Measurements from ENCODE around the gene SAMD4B.
"Not testable (repeated sequence)": the region's sequence is repeated elsewhere in the genome, so short reads cannot be mapped to it uniquely, and the experiment has no call there.

Gene SAMD4B

DNA sequence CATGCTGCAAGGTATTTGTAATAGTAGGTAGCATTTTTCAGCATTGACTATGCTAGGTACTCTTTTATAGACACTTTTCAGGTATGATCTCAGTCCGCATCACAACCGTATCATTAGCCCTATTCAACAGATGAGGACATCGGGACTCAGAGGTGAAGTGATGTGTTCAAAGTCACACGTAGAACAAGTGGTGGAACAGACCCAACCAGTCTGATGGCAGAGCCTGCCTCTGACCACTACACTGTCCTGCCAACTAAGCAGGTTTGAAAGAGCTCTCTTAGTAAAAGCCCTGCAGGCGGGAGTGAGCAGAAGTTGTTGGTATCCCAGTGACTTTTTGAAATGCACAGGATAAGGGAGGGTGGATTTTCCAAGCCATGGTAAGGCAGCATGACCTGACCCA lies 28.5 kb downstream of the SAMD4B start:
- no peak for DNase-seq (ENCODE audit: low spot score)

- DNase-seq (ENCODE audit: low spot score), result no peak
Measured at GRCh38 chr19:39372047-39372802, 30.0 kb downstream of the SAMD4B start.

DNA sequence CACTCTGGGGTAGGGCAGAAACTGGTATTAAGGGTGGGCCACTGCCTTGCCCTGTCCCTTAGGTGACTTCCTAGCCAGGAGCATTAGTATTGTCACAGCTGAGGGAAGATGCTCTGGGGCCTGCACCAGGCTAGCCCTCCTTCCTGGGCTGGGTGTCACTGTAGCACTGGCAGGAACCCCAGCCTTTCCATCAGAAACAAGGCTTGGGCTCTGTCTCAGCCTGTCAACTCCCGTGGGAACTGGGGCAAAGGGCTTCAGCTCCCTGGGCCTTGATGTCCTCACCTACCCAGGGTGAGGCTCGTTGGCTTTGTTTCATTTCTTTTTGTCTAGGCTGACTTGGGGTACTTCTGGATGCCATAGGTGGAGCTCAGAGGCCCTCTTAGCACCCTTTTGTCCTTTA lies 30.7 kb downstream of the SAMD4B start:
- DNase-seq (ENCODE audit: low spot score), result no peak

- no peak for DNase-seq (ENCODE audit: low spot score)
Measured at GRCh38 chr19:39375929-39376328, 33.7 kb downstream of the SAMD4B start.

DNA sequence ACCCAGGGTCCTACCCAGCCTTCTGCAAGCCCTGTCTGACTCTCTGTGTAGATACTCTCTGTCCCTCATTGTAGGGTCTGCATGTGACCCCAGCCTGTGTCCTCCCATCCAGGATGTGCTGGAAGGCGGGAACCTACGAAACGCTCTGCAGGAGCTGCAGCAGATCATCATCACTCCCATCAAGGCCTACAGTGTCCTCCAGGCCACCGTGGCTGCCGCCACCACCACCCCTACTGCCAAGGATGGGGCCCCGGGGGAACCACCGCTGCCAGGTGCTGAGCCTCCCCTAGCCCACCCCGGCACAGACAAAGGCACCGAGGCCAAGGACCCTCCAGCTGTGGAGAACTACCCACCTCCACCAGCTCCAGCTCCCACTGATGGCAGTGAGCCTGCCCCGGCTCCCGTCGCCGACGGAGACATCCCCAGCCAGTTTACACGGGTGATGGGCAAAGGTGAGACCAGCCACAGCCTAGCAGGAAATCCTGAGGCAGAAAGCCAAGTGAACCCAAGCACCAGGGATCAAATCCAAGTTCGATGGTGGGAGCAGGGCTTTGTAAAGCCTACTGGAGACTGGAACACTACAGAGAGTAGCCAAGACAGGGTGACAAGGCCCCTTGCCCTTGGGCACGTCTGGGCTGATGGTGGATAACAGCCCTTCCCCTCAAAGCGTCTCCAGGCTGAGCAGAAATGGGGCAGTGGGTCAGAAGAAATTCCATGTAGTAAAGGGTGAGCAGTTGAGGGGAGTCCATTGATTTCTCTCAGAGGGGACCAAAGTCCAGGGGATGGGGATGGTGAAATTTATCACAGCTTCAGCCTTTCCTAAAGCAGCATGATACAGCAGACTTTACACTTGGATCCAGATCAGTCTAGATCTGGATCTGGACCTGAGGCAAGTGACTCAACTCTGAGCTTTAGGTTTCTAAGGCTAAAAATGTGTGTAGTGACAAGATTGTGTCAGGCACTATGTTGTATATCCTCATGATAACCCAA lies 35.4 kb downstream of the SAMD4B start:
- DNase-seq (ENCODE audit: low spot score), result no peak

DNA sequence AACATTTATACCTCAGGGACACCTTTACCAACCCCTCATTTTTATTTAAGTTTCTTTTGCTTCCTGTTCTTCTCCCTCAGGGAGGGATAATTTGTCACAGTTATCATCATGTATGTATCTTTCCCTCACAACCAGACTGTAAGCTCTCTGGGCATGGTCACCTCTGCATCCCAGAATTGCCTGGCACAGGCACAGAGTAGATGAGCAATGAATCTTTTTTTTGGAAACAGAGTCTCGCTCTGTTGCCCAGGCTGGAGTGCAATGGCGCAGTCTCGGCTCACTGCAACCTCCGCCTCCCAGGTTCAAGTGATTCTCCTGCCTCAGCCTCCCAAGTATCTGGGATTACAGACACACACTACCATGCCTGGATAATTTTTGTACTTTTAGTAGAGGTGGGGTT lies 37.1 kb downstream of the SAMD4B start:
- DNase-seq (ENCODE audit: low spot score), result not testable (repeated sequence)

GRCh38 chr19:39379865-39380396 lies 37.7 kb downstream of the SAMD4B start:
- no peak for DNase-seq (ENCODE audit: low spot score)

GRCh38 chr19:39380521-39381502 lies 38.6 kb downstream of the SAMD4B start:
- DNase-seq (ENCODE audit: low spot score), result no peak

DNA sequence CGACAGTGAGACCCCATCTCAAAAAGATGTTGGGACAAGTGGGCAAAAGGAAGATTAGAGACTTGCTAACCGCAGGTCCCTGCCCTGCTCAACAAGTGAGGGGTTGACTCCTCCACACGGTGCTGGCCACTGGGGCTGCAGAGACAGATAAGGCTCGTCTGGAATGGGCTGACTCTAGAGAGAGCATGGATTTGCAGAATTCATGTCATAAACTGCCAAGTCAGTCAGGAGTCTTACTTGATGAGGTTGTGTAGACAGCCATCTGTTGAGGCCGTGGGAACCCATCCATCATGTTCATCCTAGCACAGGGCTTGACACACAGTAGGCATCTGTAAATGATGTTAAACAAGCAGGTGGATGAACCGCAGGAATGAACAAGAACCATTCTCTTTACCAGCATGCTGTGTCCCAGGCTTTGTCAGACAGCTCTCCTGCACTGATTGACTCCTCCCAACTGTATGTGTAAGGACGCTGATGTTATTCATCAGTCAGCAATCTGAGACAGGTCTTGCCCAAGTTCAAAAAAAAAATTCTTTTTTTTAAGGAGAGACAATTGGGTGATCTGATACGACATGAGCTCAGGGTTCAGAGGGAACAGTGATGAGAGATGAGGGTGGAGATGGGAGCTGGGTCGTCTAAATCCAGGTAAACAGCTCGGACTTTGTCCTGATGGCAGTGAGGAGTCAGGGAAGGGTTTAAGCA lies 39.8 kb downstream of the SAMD4B start:
- DNase-seq (ENCODE audit: low spot score), result no peak

- no peak for DNase-seq (ENCODE audit: low spot score)
Measured at GRCh38 chr19:39382991-39383828, 41.0 kb downstream of the SAMD4B start.

DNA sequence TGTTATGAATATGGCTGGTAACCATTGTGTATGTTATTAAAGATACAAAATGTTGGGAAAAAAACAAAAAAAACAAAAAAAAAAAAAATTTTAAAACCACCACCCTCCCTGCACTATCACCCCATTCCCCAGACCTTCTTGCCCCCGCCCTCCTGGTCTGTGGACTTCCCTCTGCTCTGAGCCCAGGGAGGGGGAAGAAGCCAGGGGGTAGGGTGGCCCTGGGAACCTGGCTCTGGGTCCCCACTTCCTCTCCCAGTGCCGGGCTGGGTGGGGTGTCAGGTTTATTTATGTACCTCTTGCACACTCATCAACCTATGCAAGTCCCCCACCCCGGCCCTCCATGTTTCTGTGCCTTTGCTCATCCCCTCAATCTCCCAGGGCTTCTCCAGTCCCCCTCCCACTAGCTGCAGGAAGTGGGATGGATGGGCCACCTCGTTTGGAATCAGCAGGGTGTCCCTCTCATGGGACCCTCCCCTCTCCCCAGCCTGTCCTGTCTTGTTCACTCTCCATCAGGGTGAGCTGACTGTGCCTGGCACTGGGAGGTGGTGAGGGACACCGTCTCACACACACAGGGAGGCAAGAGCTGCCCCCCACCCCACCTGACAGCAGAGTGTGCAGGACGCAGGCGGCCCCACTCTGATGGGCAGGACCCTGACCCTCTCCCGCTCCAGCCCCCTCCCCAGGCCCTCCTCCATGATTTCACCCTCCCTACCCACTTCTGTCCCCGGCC lies 42.8 kb downstream of the SAMD4B start:
- no peak for DNase-seq (ENCODE audit: low spot score)

GRCh38 chr19:39385629-39386411 lies 43.6 kb downstream of the SAMD4B start:
- DNase-seq (ENCODE audit: low spot score), result no peak

DNA sequence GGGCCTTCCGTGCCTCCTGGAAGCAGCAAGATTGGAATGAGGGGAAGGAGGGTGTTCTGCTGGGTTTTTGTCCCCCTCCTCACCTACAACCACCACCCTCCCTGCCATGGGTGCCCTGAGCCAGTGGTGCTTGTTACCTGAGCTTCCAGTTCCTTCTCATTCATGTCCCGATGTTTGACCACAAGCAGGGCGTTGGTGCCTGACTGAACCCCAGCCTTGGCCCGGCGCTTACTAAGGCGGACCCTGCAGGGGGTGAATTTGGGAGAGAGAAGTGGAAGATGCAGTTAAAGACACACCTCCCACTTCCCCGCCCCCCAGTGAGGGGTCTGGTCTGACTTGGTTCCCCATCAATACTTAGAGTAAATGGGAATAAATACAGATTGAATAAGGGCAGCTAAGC lies 44.3 kb downstream of the SAMD4B start:
- no peak for DNase-seq (ENCODE audit: low spot score)

DNA sequence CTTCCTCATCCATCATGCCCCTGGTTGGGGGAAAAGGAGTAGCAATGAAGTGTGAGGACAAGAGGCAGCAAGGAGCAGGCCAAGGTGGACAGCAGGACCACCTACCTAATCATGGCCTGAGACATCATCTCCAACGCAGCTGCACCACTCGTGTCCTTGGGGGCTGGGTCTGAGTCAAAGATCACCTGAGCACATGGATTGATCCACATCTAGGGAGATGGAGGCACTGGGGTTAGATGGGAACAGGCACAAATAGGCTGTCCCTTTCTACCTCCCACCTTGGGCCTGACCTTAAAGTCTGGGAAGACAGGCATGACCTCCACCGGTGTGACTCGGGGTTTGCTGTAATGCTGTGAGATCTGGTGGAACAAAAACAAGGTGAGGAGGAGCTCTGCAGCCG lies 46.4 kb downstream of the SAMD4B start:
- DNase-seq (ENCODE audit: low spot score), result no peak

DNA sequence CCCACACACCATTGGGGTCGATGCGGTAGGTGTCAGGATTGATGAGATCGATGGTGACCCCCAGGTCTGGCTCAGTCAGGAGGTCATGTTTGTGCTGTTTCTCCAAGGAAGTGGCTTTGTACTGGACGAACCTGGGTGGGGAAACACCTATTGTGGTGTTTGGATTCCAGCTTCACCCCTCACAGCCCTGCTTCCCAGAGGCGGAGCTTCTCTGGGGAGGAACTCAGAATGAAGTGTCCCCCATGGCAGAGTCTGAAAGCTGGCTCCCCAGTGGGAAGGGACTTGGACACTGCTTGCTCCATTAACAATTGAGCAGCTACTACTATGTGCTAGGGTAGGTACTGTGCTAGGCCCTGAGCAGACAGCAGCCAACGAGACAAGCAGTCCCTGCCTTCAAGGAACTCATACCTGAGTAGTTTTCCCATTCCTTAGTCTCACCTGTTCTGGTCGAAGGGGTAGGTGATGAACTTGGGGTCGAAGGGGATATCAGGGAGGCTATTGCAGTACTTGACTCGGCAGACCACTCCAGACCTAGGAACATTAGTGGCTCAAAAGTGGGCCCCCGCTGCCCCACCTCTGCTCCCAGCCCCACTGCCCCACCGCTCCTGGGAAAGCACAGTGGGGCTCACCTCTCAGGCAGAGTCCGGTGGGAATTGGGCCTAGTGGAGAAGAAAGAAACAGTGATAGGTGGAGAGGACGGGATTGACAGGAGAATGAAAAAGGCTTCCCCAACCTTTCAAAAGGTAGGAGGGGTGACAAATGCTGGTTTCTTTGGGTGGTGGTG lies 47.6 kb downstream of the SAMD4B start:
- DNase-seq (ENCODE audit: low spot score), result no peak

DNA sequence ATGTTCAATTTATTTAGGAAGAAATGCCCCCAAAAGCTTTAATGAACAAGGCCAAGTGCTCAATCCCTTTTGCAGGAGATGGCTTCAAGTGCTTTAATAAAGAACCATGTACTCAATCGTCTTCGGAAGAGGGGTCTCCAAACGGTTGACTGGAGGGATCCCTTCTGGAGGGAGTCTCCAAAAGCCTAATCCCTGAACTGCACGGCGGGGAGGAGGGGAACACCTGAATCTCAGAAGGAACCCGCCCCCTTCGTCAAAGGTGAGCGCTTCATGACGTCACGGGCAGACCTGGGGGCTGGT lies 48.2 kb downstream of the SAMD4B start:
- no peak for DNase-seq (ENCODE audit: low spot score)

- DNase-seq (ENCODE audit: low spot score), result peak; percentile 95
Measured at GRCh38 chr19:39390751-39391437, 48.7 kb downstream of the SAMD4B start, which contains the start of the genes MED29 and PAF1. Gene MED29, plus strand, starts transcription at chr19:39391378. Its CDS starts 45 bp downstream, at chr19:39391423. Gene PAF1, minus strand, starts transcription at chr19:39391106. Its CDS starts 242 bp downstream, at chr19:39390864.

All from D341Med (cell line).